HUES6 (cell line): ENCODE data around the gene ANKRD35.

Source experiments
- H3K27ac ChIP-seq: 2 replicates; pipeline ENCODE4 v1.7.0; 2013; ENCODE audit warnings: low read depth, mild to moderate bottlenecking, low read length, inconsistent platforms
- H3K27me3 ChIP-seq: 2 replicates; pipeline ENCODE4 v1.6.1; 2013; ENCODE audit warnings: low read length; ENCODE audit not compliant: control insufficient read depth, insufficient read depth
- H3K36me3 ChIP-seq: 2 replicates; pipeline ENCODE4 v1.6.1; 2013; ENCODE audit warnings: low read length; ENCODE audit not compliant: control insufficient read depth, insufficient read depth
- H3K4me1 ChIP-seq: 2 replicates; pipeline ENCODE4 v1.6.1; 2013; ENCODE audit warnings: low read length; ENCODE audit not compliant: control insufficient read depth, insufficient read depth
- H3K4me3 ChIP-seq: 2 replicates; pipeline ENCODE4 v1.5.1; 2013; ENCODE audit warnings: low read depth, low read length
- H3K9ac ChIP-seq: one replicate; pipeline ENCODE4 v1.6.1; 2013; ENCODE audit warnings: mild to moderate bottlenecking, low read length
- H3K9me3 ChIP-seq: 2 replicates; pipeline ENCODE4 v1.6.1; 2013; ENCODE audit warnings: low read depth, low read length; ENCODE audit not compliant: control insufficient read depth, insufficient read depth

The ANKRD35 gene

DNA sequence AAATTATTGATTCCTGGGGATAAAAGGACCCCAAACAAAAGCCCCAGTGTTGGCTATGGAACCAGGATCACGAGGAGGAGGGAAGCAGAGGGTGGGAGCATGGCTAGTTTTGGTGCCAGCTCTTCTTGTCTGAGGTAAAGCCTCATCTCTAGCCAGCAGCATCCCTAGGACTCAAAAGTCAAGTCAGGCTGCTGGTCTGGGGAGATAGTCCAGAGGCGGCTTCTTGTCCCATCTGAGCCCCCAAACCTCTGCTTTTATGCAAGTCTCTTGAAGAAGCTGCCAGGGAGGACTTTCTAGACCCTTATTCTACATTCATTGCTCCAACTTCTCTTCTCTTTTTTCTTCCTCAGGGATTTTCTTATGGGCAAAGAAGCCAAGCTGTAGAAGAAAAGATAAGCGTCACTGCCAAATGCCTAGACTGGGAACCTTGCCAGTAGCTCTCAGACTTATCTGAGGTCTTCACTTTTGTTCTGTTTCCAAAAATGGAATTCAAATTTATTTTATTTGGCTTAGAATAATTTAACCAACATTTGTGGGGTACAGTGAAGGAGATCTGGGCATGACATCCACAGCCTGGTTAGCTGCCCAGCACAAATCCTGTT, 6.9 kb upstream of the ANKRD35 start:
- Histone ChIP-seq H3K9ac (peak overlapping the region; percentile 27), H3K4me3 (peak overlapping the region; percentile 40), H3K4me1 (peaks cover 10% of the 10 kb centered on the region)

DNA sequence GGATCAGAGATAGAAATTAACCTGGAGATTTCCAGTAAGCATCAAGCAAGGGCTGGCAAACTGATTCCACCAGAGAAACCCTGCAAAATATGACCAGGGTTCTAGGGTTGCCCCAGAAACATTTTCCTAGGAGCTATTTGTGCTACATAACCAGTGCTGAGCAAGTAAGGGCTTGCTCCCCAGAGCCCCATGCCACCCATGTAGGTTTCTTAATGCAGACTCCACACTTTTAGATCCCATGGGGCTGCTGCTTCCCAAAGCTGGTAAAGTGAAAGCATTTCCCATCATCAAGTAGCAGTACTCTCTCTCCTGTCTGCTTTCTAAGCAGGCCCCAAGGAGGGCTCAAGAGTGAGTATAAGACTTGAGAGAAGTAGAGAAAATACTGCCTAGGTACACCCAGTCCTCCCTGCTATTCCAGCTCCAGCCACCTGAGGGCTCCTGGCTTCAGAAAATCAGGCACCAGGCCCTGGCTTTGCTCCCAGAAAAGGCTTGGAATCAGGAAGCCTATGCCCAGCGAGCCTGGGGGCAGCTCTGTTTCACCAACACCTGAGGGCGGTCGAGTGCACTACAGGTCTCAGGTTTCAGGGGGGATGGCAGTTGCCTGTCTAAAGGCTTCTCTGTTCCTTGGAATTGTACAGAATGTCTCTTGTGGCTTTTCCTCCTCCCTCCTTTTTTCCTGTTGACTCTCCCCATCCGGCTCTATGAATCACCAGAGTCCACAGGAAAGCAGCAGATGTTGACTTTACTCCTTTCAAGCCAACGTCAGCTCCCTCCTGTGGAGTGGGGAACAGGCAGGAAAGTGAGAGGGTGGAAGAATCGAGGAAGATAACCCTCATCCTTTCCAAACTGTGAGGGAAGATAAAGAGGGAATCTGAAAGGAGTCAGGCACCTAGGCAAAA, 6.2 kb upstream of the ANKRD35 start:
- Histone ChIP-seq H3K27me3 (no peaks in the 10 kb centered on the region; the same call in 1 of the 2 replicates), H3K27ac (no peak overlapping the region), H3K9me3 (no peaks in the 10 kb centered on the region), H3K4me1 (peaks cover 15% of the 10 kb centered on the region), H3K9ac (peak overlapping the region; percentile 27), H3K4me3 (peak overlapping the region; percentile 40), H3K36me3 (no peaks in the 10 kb centered on the region)

More for the DNA sequence above, 6.9 kb upstream of the ANKRD35 start:
- no peaks in the 10 kb centered on the region; the same call in 1 of the 2 replicates for H3K27me3 ChIP-seq
- H3K27ac ChIP-seq: no peak overlapping the region
- H3K36me3 ChIP-seq: no peaks in the 10 kb centered on the region
- H3K9me3 ChIP-seq: no peaks in the 10 kb centered on the region

GRCh38 chr1:145891143-145891542, 5.5 kb upstream of the ANKRD35 start:
- Histone ChIP-seq H3K27me3 (no peaks in the 10 kb centered on the region; the same call in 1 of the 2 replicates), H3K36me3 (no peaks in the 10 kb centered on the region), H3K9me3 (no peaks in the 10 kb centered on the region), H3K27ac (no peak overlapping the region), H3K9ac (no peak overlapping the region), H3K4me1 (peaks cover 15% of the 10 kb centered on the region), H3K4me3 (no peak overlapping the region)

GRCh38 chr1:145889722-145890121, 4.1 kb upstream of the ANKRD35 start:
- Histone ChIP-seq H3K36me3 (no peaks in the 10 kb centered on the region), H3K9ac (no peak overlapping the region), H3K4me1 (peaks cover 15% of the 10 kb centered on the region), H3K4me3 (no peak overlapping the region), H3K27me3 (peaks cover 9% of the 10 kb centered on the region), H3K27ac (no peak overlapping the region), H3K9me3 (no peaks in the 10 kb centered on the region)

- Histone ChIP-seq H3K36me3 (no peaks in the 10 kb centered on the region), H3K27ac (no peak overlapping the region), H3K27me3 (peaks cover 27% of the 10 kb centered on the region), H3K4me1 (peaks cover 15% of the 10 kb centered on the region), H3K4me3 (no peak overlapping the region), H3K9me3 (no peaks in the 10 kb centered on the region), H3K9ac (no peak overlapping the region)
These were observed 2.0 kb upstream of the ANKRD35 start for GRCh38 chr1:145887631-145888030.

DNA sequence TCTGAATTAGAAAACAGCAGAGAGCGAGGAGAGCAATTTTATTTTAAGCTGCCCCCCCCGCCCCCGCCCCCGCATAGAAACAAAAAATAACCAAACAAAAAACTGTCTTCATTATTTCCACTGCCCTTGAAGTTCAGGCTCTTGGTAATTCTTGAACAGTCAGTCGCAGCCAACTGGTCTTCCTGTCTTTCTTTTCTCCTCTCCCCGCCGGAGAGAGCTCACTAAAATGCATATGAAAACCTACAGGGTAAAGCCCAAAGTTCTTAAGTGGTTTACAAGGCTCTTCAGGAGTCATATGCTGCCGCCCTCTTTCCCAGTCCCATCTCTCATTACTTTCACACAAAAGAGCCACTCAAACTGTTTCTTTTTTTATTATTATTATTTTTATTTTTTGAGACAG, 1.1 kb upstream of the ANKRD35 start:
- Histone ChIP-seq H3K4me3 (no peak overlapping the region; the same call in 1 of the 2 replicates), H3K9me3 (no peaks in the 10 kb centered on the region), H3K27me3 (peaks cover 29% of the 10 kb centered on the region), H3K4me1 (peaks cover 10% of the 10 kb centered on the region), H3K9ac (no peak overlapping the region), H3K27ac (no peak overlapping the region), H3K36me3 (no peaks in the 10 kb centered on the region)

GRCh38 chr1:145886390-145886789, 724 bp upstream of the ANKRD35 start:
- Histone ChIP-seq H3K27ac (no peak overlapping the region), H3K36me3 (no peaks in the 10 kb centered on the region), H3K9me3 (no peaks in the 10 kb centered on the region), H3K4me3 (peak overlapping the region; percentile 78), H3K9ac (no peak overlapping the region), H3K27me3 (peaks cover 29% of the 10 kb centered on the region), H3K4me1 (peaks cover 6% of the 10 kb centered on the region; the same call in 1 of the 2 replicates)

- Histone ChIP-seq H3K27me3 (peaks cover 29% of the 10 kb centered on the region), H3K27ac (no peak overlapping the region), H3K36me3 (no peaks in the 10 kb centered on the region), H3K9me3 (no peaks in the 10 kb centered on the region), H3K4me1 (peaks cover 9% of the 10 kb centered on the region), H3K4me3 (no peak overlapping the region), H3K9ac (no peak overlapping the region)
These were observed 991 bp downstream of the ANKRD35 start for GRCh38 chr1:145884675-145885074.

DNA sequence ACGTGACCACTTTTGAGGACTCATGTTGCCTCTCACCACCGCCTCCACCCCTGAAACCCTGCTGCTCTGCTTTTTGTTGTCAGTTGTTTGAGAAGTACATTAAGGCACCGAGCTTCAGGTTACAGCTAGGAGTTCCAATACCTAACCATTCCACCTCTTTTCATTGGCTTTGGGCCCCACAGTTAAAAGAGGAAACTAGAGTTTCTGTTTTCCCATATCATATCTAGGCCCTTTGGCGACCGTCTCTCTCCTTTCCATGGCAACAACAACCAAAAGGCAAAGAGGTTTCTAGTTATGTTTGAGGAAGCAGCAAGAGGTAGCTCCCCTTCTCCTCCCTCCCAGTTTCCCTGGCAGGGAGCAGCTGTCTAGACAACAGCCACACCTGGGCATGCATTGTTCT, 5.9 kb downstream of the ANKRD35 start:
- Histone ChIP-seq H3K9ac (no peak overlapping the region), H3K9me3 (no peaks in the 10 kb centered on the region), H3K4me1 (peaks cover 10% of the 10 kb centered on the region)

GRCh38 chr1:145878724-145879123, 6.9 kb downstream of the ANKRD35 start:
- H3K27ac ChIP-seq: no peak overlapping the region
- H3K9me3 ChIP-seq: no peaks in the 10 kb centered on the region
- H3K4me3 ChIP-seq: no peak overlapping the region
- H3K36me3 ChIP-seq: no peaks in the 10 kb centered on the region
- H3K4me1 ChIP-seq: peaks cover 10% of the 10 kb centered on the region
- H3K27me3 ChIP-seq: peaks cover 38% of the 10 kb centered on the region
- no peak overlapping the region for H3K9ac ChIP-seq

More for the DNA sequence above, 5.9 kb downstream of the ANKRD35 start:
- H3K4me3 ChIP-seq: no peak overlapping the region
- H3K27ac ChIP-seq: no peak overlapping the region
- peaks cover 38% of the 10 kb centered on the region for H3K27me3 ChIP-seq
- no peaks in the 10 kb centered on the region for H3K36me3 ChIP-seq

DNA sequence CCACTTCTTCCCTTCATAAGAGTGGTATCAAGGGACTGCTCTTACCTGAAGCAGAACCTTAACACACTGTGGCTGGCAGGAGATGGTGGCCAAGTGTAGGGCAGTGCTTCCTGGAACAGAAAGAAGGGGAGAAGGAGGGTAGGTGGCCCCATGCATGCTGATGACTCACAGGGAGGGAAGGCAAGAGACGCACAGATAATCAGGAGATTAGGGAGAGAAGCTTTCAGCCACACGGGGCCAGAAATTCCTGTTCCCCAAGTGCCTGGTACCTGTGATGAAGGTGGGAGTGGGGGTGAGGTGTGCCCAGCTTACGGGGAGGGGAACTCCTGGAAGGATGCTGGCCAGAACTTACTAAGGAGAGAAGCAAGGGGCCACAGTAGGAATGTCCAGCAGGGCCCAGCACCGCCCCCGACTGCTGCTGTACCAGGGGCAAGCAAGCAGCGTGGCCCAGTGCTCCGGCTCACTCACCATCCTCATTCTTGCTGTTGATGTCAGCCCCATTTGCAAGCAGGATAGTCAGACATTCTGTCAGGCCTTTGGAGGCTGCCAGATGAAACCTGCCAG, 7.7 kb downstream of the ANKRD35 start:
- no peak overlapping the region for H3K4me3 ChIP-seq
- H3K4me1 ChIP-seq: peaks cover 12% of the 10 kb centered on the region
- no peak overlapping the region for H3K27ac ChIP-seq
- H3K9me3 ChIP-seq: no peaks in the 10 kb centered on the region
- no peaks in the 10 kb centered on the region for H3K36me3 ChIP-seq
- no peak overlapping the region for H3K9ac ChIP-seq
- H3K27me3 ChIP-seq: peaks cover 39% of the 10 kb centered on the region
